Measurements from ENCODE around the gene PEMT.

DNA sequence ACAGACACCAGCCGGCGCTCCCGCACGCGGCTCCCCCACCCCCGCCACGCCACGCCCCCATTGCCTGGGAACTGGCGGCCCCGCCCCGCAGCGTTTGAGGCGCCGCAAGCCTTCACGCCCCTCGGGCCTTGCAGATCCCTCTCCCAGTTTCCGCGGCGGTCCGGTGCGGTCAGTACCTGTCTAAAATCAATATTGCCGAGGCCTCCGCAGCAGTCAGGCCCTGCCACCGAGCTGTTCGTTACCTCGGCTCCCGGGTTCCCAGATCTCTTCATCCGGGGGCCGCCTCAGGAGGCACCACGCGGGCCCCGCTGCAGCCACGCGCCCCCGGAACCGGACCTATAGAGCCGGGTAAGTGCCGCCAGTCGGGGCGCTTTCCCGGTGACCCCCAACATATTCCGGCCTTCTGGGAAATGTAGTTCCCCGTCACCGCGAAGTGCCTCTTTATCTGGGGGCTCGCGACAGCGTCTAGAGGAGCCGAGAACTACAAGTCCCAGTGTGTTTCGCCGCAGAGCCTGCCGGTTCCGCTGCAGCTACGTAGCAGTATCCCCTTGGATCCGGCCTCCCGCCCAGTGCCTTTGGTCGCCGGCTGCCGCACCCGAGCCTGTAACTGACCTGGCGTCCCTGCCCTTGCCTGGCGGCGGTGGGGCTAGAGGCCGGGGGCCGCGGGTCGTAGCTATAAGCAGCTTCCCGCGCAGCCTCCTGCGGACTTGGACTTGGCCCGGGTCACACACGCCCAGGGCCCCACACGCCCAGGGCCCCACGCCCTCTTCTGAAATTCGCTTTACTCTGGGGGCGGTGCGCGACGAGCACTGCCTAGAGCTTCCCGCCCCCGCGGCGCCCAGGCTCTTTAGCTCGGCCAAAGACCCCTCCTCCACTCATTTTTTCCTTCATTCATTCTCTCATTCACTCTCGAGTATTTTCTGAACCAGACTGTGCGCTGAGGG, at the start of gene PEMT:
- TF ChIP-seq ZNF274 (IDR thresholded peaks at IDR 0.05; ENCODE audit: borderline replicate concordance, extremely low read depth, low read length) (no peak), EZH2 (IDR thresholded peaks at IDR 0.05; ENCODE audit: low read depth, low read length, severe bottlenecking) (no peak), POLR2A (IDR thresholded peaks at IDR 0.05; ENCODE audit: control extremely low read depth in 1 of 2, low read depth in 2 of 2, low read length in 2 of 2) (peak; percentile 4 to 78; a peak in 2 of 3 replicates), EP300 (IDR thresholded peaks at IDR 0.05; ENCODE audit: borderline replicate concordance in 1 of 2, low read depth in 2 of 2, low read length in 2 of 2) (peak in 1 of 2 experiments; percentile 9; a peak in 1 of 3 replicates), PHF8 (conservative IDR thresholded peaks at IDR 0.05; ENCODE audit: low read depth, low read length) (peak; percentile 71), RAD21 (IDR thresholded peaks at IDR 0.05 in 1 of 2, conservative IDR thresholded peaks at IDR 0.05 in 1 of 2; ENCODE audit: low read depth in 2 of 2, low read length in 2 of 2) (no peak), POLR2AphosphoS5 (IDR thresholded peaks at IDR 0.05; ENCODE audit: low read depth, low read length) (peak; percentile 77), YY1 (IDR thresholded peaks at IDR 0.05; ENCODE audit: low read depth, low read length) (no peak)
- TF ChIP-seq, protein P1, sequence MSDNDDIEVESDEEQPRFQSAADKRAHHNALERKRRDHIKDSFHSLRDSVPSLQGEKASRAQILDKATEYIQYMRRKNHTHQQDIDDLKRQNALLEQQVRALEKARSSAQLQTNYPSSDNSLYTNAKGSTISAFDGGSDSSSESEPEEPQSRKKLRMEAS (IDR thresholded peaks at IDR 0.05), result peak; percentile 82
- TF ChIP-seq, protein P2, sequence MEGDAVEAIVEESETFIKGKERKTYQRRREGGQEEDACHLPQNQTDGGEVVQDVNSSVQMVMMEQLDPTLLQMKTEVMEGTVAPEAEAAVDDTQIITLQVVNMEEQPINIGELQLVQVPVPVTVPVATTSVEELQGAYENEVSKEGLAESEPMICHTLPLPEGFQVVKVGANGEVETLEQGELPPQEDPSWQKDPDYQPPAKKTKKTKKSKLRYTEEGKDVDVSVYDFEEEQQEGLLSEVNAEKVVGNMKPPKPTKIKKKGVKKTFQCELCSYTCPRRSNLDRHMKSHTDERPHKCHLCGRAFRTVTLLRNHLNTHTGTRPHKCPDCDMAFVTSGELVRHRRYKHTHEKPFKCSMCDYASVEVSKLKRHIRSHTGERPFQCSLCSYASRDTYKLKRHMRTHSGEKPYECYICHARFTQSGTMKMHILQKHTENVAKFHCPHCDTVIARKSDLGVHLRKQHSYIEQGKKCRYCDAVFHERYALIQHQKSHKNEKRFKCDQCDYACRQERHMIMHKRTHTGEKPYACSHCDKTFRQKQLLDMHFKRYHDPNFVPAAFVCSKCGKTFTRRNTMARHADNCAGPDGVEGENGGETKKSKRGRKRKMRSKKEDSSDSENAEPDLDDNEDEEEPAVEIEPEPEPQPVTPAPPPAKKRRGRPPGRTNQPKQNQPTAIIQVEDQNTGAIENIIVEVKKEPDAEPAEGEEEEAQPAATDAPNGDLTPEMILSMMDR (IDR thresholded peaks at IDR 0.05; ENCODE audit: control extremely low read depth in 1 of 3, insufficient read depth in 1 of 3, low read depth in 1 of 3, low read length in 3 of 3), result no peak

Data from H1 (cell line).